ENCODE data around the gene PRRX1.

The PRRX1 gene

DNA sequence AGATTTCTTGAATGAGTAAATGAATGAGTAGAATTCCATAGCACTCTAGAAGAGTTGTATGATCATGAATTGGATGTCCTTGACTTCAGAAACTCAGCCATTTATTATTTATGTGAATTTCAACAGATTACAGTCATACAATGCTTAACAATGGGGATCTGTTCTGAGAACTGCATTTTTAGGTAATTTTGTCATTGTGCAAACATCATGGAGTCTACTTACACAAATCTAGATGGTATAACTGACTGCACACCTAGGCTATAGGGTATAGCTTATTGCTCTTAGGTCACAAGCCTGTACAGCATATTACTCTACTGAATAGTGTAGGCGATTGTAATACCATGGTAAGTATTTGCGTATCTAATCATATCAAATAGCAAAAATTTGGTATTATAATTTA is 59.6 kb downstream of the PRRX1 start:
- no peak for DNase-seq

DNA sequence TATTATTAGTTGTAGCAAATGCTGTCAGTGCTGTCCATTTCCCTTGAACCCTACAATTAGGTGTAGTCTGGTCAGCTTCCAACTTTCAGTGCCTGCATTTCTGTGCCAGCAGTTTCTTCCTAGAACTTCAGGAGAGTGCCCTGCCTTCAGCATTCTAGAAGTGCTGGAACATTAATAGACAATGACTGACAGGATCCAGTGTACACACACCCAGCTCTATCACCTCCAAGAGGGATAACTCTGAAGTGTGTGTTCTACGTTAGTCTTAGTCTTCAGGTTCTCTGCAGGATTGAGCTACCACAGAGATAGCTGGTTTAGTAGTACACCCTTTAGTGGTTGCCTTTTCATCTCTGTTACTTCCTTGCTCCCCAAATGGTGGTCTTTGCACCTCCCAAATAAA is 61.4 kb downstream of the PRRX1 start:
- DNase-seq, result no peak

- no peak for DNase-seq
Observed at GRCh38 chr1:170727963-170728362, 64.0 kb downstream of the PRRX1 start.

DNA sequence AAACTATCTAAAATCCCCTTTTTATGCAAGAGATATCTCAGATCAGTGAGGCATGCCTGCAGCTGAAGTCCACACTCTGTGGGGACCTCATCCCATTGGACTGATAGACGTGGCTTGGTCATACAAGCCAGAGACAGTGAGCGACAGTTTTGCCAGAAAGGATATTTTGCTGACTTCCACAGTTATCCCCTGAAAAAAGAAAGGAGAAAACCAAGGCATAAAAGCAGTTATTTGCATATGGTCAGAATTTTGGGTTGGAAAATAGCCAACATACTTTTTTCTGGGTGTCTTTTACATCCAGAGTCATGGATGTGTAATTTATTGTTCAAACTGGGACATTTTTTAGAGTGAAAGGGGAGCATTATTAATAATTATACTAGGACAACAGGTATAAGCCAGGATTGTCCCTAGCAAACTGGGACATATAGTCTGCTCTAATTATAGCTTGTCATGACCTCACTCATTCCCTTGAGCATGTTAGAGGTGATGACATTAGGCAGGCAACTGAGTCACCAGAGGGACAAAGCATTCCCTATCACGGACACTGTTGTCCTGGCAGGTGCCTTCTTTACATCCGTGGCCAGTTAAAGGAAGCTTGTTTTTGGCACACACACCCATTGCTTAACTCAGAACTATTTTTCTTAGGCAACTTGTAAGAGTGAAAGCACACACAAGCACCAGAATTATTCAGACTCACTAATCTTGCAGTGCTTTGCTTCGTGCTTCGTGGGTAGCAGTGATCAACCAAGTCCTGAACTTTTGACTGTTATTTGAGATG is 65.5 kb downstream of the PRRX1 start:
- DNase-seq, result no peak

DNA sequence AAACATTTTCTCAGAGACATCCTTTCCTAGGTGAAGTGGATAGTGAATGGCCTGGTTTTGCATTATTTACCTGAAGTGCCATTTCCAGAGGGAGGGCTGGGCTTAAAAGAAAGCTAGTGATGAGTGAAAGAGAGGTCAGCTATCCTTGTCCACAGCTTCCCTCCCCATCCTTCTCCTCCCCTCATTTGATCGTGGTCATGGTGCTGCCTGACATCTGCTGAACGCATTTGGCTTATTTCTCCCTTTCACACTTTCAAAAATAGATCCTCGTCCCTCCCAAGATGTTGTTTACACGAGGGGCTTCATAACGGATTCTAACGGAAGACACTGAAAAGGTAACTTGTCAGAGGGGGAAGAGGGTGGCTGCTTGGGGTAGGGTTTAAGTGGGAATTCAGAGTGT is 66.1 kb downstream of the PRRX1 start:
- no peak for DNase-seq

- DNase-seq, result no peak
Observed at GRCh38 chr1:170730438-170730837, 66.5 kb downstream of the PRRX1 start.

DNA sequence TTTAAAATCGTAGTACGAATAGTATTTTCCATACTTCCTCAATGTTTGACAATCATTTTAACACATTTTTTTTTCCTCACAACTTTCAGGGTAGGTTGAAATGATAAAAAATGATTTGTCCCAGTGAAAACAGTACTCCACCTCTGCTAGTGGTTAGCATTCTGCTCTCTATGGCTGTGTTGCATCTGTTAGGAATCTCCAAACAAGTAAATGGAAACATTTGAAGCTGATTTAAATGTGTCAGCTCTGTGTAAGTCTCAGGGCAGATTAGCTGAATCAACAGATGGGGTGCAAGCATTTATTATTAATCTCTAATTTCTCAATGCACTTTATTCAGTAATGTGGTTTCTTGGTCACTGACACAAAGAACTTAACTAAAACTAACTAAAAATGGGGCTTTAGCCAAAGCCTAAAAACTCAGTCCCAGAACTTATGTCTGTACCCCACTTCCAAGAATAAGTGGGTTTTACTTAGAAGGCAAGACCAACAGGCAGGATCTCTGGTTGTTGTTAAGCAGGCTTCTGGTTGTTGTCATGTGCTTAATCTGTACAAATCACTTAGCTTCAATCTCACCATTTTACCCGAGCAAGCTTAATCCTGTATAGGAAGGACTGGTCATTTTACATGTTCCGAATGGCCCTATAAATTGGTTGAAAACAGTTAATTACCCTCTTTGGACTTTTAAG is 67.8 kb downstream of the PRRX1 start:
- no peak for DNase-seq

GRCh38 chr1:170732252-170732588 is 68.3 kb downstream of the PRRX1 start:
- no peak for DNase-seq

- DNase-seq, result no peak
Observed at GRCh38 chr1:170734412-170735175, 70.7 kb downstream of the PRRX1 start.

- no peak for DNase-seq
Observed at GRCh38 chr1:170735366-170736263, 71.7 kb downstream of the PRRX1 start.

DNA sequence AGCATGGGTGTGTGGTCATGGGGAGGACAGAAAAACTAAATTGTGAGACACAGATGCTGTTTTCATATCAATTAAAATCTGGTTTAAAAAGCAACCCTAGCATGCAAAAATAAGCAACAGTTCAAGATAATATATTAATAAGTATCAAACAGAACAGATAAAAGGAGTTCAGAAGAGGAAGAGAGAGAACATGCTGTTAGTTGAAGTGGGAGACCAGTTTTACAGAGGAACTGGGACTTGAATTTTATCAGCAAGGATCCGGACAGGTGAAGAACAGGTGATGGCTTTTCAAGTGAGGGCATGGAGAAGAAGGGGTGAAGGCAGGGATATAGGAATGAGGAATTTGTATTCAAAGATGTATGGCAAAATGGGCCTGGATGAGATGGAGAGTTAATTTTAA is 75.9 kb downstream of the PRRX1 start:
- no peak for DNase-seq

- DNase-seq, result no peak
Observed at GRCh38 chr1:170741678-170742077, 77.7 kb downstream of the PRRX1 start.

DNA sequence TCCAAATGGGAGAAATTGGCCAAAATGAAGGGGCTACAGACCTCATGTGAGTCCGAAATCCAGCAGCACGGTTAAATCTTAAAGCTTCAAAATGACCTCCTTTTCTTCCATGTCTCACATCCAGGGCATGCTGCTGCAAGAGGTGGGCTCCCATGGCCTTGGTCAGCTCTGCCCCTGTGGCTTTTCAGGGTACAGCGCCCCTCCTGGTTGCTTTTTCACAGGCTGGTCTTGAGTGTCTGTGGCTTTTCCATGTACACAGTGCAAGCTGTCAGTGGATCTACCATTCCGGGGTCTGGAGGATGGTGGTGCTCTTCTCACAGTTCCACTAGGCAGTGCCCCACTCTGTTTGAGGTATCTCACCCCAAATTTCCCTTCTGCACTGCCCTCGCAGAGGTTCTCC is 78.7 kb downstream of the PRRX1 start:
- DNase-seq, result no peak

DNA sequence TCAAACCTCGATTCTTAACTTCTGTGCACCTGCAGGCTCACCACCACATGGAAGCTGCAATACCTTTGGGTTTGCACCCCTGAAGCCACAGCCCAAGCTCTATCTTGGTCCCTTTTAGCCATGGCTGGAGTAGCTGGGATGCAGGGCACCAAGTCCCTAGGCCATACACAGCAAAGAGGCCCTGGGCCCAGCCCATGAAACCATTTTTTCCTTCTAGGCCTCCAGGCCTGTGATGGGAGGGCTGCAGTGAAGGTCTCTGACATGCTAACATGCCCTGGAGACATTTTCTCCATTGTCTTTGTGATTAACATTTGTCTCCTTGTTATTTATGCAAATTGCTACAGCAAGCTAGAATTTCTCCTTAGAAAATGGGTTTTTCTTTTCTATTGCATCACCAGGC is 79.2 kb downstream of the PRRX1 start:
- no peak for DNase-seq

- DNase-seq, result no peak
Observed at GRCh38 chr1:170749549-170749948, 85.6 kb downstream of the PRRX1 start.

DNA sequence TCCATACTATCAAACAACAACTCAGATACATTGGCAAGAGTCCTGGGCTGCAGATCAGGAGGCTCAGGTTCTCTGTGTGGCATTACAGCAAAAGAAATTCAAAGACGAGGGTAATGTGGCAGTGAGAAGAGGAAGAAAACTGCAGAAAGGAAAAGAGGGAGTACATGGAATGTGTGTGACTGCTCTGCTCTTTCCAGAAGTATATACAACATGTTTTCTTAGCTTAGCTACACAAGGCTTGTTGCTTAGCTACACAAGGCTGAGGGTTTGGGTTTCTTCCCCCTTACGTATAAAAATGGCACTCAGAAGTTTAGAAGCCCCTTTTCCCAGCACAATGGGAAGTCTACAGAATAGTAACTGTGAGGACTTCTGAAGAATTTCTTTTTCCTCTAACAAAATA is 86.0 kb downstream of the PRRX1 start:
- DNase-seq, result no peak

DNA sequence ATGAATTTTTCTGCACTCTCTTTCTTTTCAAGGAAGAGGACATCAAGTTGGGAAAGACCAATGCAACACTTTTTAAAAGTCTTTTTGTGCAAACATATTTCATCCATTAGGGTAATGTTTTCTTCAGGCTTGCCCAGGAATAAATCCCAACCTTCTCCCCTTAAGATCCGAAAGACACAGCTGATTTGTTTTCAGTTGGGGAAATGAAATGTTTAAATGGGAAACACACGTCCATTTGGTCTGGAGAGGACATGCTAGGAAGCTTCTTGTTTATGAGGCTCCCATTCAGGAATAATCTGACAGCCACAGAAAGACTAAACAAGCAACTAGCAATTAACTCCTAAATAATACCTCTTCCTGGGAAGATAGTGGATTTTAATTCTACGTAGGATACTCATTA is 91.9 kb downstream of the PRRX1 start:
- DNase-seq, result no peak

GRCh38 chr1:170758992-170759391 is 95.1 kb downstream of the PRRX1 start:
- DNase-seq, result no peak

DNA sequence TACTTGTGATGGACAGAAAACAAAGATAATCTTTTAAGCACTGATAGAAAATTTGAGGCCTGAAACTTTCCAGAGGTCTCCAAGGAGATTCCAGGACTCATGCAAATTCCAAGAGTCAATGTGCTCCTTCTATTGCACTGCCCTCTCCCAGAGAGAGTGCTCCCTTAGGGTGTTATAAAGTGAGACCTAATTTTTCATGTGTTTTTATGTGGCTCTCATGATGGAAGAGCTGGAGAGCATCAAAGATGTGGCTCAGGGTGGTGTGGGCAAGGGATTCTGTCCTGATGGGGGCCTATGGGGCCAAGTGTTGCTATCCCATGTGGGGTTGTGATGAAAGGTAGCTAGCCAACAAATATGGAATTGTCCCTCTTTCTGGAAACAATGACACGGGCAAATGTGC is 101.3 kb downstream of the PRRX1 start:
- DNase-seq, result no peak

DNA sequence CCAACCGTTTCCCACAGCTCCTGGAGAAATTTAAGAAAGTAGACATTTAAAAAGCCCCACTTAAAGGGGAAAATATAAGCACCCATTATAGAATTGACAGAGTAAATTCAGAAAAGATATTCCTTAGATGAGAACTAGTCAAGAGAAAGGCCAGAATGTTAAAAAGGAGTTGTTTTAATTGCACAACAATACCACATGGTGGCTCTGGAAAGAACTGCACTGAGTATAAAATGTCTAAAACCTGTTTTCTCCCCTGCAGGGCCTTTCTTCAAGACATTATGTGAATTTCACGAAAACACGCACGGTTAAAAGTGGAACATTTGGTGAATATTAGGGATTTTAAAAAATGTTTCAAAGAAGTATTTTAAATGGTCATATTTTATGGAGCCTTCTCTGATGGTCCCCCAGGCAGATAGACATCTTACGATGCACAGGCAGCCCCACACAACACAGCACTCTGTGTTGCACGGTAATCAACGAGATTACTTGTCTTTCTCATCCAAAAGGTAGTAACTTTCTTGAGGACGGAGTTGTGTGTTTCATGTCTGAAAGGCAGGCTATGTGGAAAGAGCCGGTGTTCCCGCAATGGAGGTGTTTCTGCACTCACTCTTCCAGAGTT is 101.9 kb downstream of the PRRX1 start:
- DNase-seq, result no peak

DNA sequence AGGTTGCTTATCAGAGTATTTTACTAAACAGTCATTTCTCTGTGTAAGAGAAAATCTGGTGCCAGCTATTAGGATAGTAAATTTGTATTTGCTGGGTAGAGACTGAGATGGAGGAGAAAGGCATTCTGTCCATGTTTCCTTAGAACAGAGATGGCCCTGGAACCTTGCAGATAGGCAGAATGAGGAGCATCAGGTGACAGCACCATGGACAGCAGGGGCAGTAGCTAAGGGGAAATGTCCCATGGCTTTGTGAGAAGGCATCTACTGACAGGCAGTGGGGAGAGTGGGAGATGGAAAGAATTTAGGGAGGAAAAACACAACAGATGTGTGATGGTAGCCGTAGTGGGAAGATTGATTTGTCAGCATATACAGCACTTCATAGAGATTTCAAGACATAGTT is 105.0 kb downstream of the PRRX1 start:
- DNase-seq, result no peak

DNA sequence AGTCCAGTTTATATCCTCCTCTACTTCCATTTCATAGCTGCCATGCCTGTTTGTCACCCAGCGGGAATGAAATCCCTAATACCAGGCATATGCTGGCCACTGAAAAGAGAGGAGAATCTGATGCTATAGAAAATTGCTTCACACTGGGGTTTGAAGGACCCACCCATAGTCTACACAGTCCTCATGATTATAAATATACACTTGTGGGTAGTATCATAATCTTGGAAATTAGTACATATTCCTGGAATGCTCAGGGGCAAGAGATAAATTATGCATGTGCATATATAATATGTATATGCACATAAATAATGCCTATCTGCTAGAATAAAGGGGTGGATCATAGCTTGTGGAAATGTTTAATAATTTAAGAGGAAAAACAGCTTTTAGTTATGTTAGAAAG is 105.8 kb downstream of the PRRX1 start:
- DNase-seq, result no peak

GRCh38 chr1:170770254-170770653 is 106.3 kb downstream of the PRRX1 start:
- no peak for DNase-seq

All from stimulated activated CD4-positive, alpha-beta T cell treated with anti-CD3 and anti-CD28 coated beads, Interleukin-12 subunit alpha, Interleukin-12 subunit beta, amount 100 ng/mL, for 4 hours (primary cell).